ENCODE measurements around the gene RBPJL.

GRCh38 chr20:45258259-45258658 lies 48.4 kb upstream of the RBPJL start:
- TF ChIP-seq, protein P1, sequence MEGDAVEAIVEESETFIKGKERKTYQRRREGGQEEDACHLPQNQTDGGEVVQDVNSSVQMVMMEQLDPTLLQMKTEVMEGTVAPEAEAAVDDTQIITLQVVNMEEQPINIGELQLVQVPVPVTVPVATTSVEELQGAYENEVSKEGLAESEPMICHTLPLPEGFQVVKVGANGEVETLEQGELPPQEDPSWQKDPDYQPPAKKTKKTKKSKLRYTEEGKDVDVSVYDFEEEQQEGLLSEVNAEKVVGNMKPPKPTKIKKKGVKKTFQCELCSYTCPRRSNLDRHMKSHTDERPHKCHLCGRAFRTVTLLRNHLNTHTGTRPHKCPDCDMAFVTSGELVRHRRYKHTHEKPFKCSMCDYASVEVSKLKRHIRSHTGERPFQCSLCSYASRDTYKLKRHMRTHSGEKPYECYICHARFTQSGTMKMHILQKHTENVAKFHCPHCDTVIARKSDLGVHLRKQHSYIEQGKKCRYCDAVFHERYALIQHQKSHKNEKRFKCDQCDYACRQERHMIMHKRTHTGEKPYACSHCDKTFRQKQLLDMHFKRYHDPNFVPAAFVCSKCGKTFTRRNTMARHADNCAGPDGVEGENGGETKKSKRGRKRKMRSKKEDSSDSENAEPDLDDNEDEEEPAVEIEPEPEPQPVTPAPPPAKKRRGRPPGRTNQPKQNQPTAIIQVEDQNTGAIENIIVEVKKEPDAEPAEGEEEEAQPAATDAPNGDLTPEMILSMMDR (conservative IDR thresholded peaks at IDR 0.05; ENCODE audit: low read length): no peak
- TF ChIP-seq EZH2phosphoT487 (IDR thresholded peaks at IDR 0.05; ENCODE audit: borderline replicate concordance, low read depth, low read length): no peak

All from OCI-LY7 (cell line).